Embryonic facial prominence (tissue), 1 donor: ENCODE data around the gene HAUS5.
A peak's percentile ranks its signal among the peaks of the same experiment; 100 is the strongest.
"Not testable (repeated sequence)": the region's sequence is repeated elsewhere in the genome, so short reads cannot be mapped to it uniquely, and the experiment has no call there.

Experiments
- DNase-seq: peaks from one replicate; pipeline ENCODE4 v3.0.0-alpha.2; 2016; ENCODE audit errors: extremely low spot score

HAUS5 gene, protein sequence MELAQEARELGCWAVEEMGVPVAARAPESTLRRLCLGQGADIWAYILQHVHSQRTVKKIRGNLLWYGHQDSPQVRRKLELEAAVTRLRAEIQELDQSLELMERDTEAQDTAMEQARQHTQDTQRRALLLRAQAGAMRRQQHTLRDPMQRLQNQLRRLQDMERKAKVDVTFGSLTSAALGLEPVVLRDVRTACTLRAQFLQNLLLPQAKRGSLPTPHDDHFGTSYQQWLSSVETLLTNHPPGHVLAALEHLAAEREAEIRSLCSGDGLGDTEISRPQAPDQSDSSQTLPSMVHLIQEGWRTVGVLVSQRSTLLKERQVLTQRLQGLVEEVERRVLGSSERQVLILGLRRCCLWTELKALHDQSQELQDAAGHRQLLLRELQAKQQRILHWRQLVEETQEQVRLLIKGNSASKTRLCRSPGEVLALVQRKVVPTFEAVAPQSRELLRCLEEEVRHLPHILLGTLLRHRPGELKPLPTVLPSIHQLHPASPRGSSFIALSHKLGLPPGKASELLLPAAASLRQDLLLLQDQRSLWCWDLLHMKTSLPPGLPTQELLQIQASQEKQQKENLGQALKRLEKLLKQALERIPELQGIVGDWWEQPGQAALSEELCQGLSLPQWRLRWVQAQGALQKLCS

DNA sequence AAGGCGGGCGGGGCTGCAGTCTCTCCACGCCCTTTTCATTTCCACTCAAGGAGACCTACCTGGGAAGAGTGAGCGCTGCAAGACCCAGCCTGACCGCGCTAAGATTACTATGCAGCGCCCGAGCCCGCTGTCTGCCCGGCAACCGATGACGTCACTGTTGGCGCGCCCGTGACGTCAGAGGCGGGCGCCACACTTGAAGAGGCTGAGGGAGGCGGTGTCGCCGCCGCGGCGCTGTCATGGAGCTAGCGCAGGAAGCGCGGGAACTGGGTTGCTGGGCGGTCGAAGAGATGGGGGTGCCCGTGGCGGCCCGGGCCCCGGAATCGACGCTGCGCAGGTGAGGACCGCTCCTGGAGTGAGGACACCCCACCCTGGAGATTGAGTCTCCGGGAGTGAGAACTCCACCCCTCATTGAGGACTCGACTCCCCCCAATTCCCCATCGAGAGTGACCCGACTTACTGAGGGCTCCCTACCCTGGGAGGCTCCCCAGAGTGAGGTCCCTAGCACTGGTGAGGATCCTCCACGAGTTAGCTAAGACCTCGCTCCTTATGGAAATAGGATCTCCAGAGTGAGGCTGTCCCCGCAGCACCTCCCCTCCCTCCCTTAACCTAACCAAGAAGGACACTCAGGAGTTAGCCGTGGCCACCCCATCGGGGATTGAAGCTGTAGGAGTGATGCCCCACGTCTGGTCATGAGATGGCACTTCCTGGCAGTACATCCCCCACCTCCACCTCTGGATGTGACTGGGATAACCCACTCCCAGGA, at the start of gene HAUS5:
HAUS5 (plus strand) TSS at position 177 of the 763 bp plus-strand sequence; CDS start at position 237, 60 bp downstream.
- DNase-seq: peak; percentile 85

DNA sequence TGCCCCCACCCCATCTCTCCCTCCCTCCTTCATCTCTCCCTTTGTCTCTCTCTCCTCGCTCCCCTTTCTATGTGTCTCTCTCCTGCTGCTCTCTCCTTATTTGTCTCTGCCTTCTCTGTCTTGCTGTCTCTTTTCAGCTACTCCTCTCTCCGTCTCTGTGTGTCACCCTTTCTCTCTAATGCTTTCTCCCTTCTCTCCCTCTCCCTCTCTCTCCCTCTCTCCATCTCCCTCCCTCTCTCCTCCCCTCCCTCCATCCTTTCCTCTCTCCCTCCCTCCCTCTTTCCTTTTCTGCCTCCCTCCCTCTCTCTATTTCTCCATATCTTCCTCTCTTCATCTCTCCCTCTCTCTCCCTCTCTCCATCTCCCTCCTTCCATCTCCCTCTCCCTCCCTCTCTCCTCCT, 49.8 kb upstream of the HAUS5 start:
- DNase-seq: no peak

DNA sequence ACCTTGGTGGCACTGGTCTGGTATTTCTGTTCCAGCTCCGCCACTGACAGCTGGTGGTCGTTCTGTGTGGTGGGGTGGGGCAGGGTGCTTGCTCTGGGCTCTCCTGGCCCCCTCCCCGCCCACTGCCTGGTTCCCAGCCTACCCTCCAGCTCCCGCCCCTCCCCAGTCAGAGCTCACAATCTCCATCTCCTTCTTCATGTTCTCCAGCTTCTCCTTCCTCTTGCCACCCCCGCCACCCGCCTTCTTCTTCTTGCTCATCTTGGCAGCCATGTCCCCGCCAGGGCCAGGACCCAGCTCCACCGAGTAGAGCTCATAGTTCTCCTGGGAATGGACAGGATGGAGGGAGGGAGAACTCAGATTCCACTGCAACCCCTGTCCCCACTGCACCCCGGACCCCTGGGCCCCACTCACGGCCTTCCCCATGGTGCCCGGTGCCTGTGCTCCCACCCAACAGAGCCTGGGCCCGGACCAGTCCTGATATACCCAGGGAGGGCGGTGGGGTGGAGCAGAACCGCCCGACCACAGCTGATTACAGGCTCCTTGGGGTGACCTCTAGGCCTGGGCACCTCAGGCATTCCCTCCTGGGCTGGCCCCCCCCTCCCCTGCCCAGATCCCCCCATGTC, 49.2 kb upstream of the HAUS5 start, which contains the start of gene ATP4A:
ATP4A (minus strand) TSS at position 452 of the 623 bp plus-strand sequence; CDS start at position 423, 29 bp downstream.
- DNase-seq: no peak

- no peak for DNase-seq
Measured at GRCh38 chr19:35565016-35565856, 47.3 kb upstream of the HAUS5 start.

GRCh38 chr19:35566738-35567137, 45.8 kb upstream of the HAUS5 start:
- no peak for DNase-seq

GRCh38 chr19:35569281-35569781, 43.2 kb upstream of the HAUS5 start:
- no peak for DNase-seq

- no peak for DNase-seq
Measured at GRCh38 chr19:35571406-35571965, 41.0 kb upstream of the HAUS5 start.

GRCh38 chr19:35577918-35578317, 34.6 kb upstream of the HAUS5 start:
- no peak for DNase-seq

GRCh38 chr19:35578707-35579106, 33.8 kb upstream of the HAUS5 start:
- DNase-seq: no peak

- DNase-seq: no peak
Measured at GRCh38 chr19:35582760-35583159, 29.8 kb upstream of the HAUS5 start.

DNA sequence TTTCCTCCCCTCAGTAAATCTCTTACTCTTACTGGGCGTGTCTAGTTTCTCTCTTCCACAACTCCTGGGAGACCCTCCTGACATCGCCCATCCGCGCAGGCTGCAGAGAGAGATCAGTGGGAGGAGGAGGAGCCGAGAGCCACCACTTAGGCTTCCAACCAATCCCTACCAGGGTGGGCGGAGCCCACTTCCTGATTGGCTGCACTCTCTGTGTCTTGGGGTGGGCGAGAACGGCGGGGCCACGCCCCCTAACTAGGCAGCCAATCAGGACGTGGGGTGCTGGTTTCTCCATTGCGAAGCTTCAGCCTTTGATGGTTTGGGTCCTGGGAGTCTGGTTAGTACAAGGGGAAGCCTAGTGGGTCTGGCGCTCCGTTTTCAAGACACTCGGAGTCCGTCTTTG, 26.7 kb upstream of the HAUS5 start, which contains the start of gene PMIS2:
PMIS2 (plus strand) TSS at position 326 of the 400 bp plus-strand sequence. CDS start 87 bp downstream, outside the sequence.
- no peak for DNase-seq

- DNase-seq: no peak
Measured at GRCh38 chr19:35587321-35587720, 25.2 kb upstream of the HAUS5 start.

DNA sequence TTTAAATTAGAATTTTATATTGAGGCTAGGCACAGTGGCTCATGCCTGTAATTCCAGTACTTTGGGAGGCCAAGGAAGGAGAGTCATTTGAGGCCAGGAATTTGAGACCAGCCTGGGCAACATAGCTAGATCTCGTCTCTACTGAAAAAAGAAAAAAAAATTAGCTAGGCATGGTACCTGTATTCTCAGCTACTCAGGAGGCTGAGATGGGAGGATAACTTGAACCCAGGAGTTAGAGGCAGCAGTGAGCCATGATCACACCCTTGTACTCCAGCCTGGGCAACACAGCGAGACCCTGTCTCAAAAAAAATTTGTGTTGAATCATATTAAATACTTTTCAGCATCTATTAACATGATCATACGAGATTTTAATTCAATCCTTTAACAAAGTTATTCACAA, 21.7 kb upstream of the HAUS5 start:
- DNase-seq: no peak

- no peak for DNase-seq
Measured at GRCh38 chr19:35592226-35592625, 20.3 kb upstream of the HAUS5 start.

GRCh38 chr19:35595026-35595425, 17.5 kb upstream of the HAUS5 start:
- DNase-seq: not testable (repeated sequence)

DNA sequence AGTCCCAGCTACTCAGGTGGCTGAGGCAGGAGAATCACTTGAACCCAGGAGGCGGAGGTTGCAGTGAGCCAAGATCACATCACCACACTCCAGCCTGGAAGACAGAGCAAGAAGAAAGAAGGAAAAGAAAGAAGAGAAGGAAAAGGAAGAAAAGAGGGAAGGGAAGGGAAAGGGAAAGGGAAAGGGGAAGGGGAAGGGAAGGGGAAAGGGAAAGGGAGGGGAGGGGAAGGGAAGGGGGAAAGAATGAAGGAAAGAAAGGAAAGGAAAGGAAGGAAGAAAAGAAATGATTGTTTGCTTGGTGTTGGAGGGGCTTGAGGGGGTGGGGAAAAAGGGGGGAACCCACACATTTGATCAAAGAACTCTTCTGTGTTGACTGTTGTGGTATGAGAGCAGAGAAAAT, 16.6 kb upstream of the HAUS5 start:
- no peak for DNase-seq

- no peak for DNase-seq
Measured at GRCh38 chr19:35596366-35596999, 16.1 kb upstream of the HAUS5 start.

GRCh38 chr19:35601971-35602370, 10.6 kb upstream of the HAUS5 start:
- no peak for DNase-seq

DNA sequence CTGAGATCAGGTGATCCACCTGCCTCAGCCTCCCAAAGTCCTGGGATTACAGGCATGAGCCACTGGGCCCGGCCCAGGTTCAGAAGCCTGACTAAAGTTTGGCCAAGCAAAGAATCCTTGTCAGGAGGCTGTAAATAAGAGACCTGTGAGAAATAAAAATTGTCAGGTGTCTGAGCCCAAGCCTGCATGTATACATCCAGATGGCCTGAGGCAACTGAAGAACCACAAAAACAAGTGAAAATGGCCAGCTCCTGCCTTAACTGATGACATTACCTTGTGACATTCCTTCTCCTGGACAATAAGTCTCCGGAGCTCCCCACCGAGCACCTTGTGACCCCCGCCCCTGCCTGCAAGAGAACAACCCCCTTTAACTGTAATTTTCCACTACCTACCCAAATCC, 8.1 kb upstream of the HAUS5 start:
- DNase-seq: not testable (repeated sequence)

- not testable (repeated sequence) for DNase-seq
Measured at GRCh38 chr19:35607170-35607569, 5.4 kb upstream of the HAUS5 start.
